Nephron (organoid): ENCODE results near the gene DNAJC17.

Source experiments
- H3K27ac Mint-ChIP-seq, 3 experiments: 2 replicates each; pipeline ENCODE4 v1.8.0; 2020; ENCODE audit warnings: mixed read lengths in 3 of 3, mild to moderate bottlenecking in 2 of 3, moderate library complexity in 1 of 3
- H3K27me3 Mint-ChIP-seq: 2 replicates; pipeline ENCODE4 v1.8.0; 2021; ENCODE audit warnings: low read depth, mild to moderate bottlenecking, moderate library complexity, mixed read lengths
- H3K36me3 Mint-ChIP-seq: 2 replicates; pipeline ENCODE4 v1.8.0; 2020; ENCODE audit warnings: low read depth, mixed read lengths
- H3K4me1 Mint-ChIP-seq: 2 replicates; pipeline ENCODE4 v1.8.0; 2020; ENCODE audit warnings: mixed read lengths
- H3K4me3 Mint-ChIP-seq, 3 experiments: 2 replicates each; pipeline ENCODE4 v1.8.0; 2020; ENCODE audit warnings: mild to moderate bottlenecking in 3 of 3, mixed read lengths in 3 of 3, moderate library complexity in 2 of 3
- H3K9me3 Mint-ChIP-seq: 2 replicates; pipeline ENCODE4 v1.8.0; 2020; ENCODE audit warnings: mixed read lengths
- CTCF ChIP-seq, 3 experiments: fragments of 200-600 bp; sonication (generic); IDR thresholded peaks; one replicate each; pipeline ENCODE4 v1.5.0; 2021; ENCODE audit warnings: antibody characterized with exemption in 3 of 3; ENCODE audit not compliant: unreplicated experiment in 3 of 3

The DNAJC17 gene

GRCh38 chr15:40756938-40757337, 50.3 kb downstream of the DNAJC17 start:
- H3K4me3 Mint-ChIP-seq, result peak overlapping the region; percentile 61 to 80 (median 78)

GRCh38 chr15:40755812-40756208, 51.5 kb downstream of the DNAJC17 start:
- Mint-ChIP-seq H3K9me3 (no peaks in the 10 kb centered on the region), H3K4me3 (peak overlapping the region; percentile 96 to 97 (median 96)), H3K4me1 (peaks cover 32% of the 10 kb centered on the region), H3K36me3 (peaks cover 15% of the 10 kb centered on the region), H3K27me3 (no peaks in the 10 kb centered on the region), H3K27ac (peak overlapping the region; percentile 100)
- TF ChIP-seq CTCF (IDR thresholded peaks at IDR 0.05; ENCODE audit: unreplicated experiment in 3 of 3), result no peak

More at GRCh38 chr15:40756938-40757337, 50.3 kb downstream of the DNAJC17 start:
- Mint-ChIP-seq H3K27ac (peak overlapping the region; percentile 85 to 100 (median 89)), H3K27me3 (no peaks in the 10 kb centered on the region), H3K9me3 (no peaks in the 10 kb centered on the region), H3K36me3 (peaks cover 8% of the 10 kb centered on the region), H3K4me1 (peaks cover 32% of the 10 kb centered on the region)
- TF ChIP-seq CTCF (IDR thresholded peaks at IDR 0.05; ENCODE audit: unreplicated experiment in 3 of 3), result no peak

GRCh38 chr15:40754883-40755811, 52.1 kb downstream of the DNAJC17 start, which contains the start of gene RMDN3:
Gene RMDN3, minus strand, starts transcription at chr15:40755254. Its CDS starts 471 bp downstream, at chr15:40754783.
- H3K27ac Mint-ChIP-seq, result peak within 1 kb of the TSS; percentile 100
- no peak for TF ChIP-seq CTCF (IDR thresholded peaks at IDR 0.05; ENCODE audit: unreplicated experiment in 3 of 3)
- H3K27me3 Mint-ChIP-seq, result no peaks in the 10 kb centered on the region
- H3K36me3 Mint-ChIP-seq, result peaks cover 15% of the 10 kb centered on the region
- peak within 1 kb of the TSS; percentile 96 to 97 (median 96) for H3K4me3 Mint-ChIP-seq
- H3K4me1 Mint-ChIP-seq, result peaks cover 29% of the 10 kb centered on the region
- no peaks in the 10 kb centered on the region for H3K9me3 Mint-ChIP-seq

- TF ChIP-seq CTCF (IDR thresholded peaks at IDR 0.05; ENCODE audit: unreplicated experiment in 3 of 3), result no peak
- Mint-ChIP-seq H3K4me3 (peak overlapping the region; percentile 96 to 97 (median 96)), H3K27ac (peak overlapping the region in 1 of 3 experiments; percentile 100), H3K36me3 (peaks cover 18% of the 10 kb centered on the region), H3K4me1 (peaks cover 27% of the 10 kb centered on the region), H3K27me3 (no peaks in the 10 kb centered on the region), H3K9me3 (no peaks in the 10 kb centered on the region)
Observed at GRCh38 chr15:40754574-40754882, 52.7 kb downstream of the DNAJC17 start.

GRCh38 chr15:40751745-40752144, 55.5 kb downstream of the DNAJC17 start:
- H3K27ac Mint-ChIP-seq, result no peak overlapping the region
- peak overlapping the region; percentile 47 to 63 (median 56) for H3K4me3 Mint-ChIP-seq
- TF ChIP-seq CTCF (IDR thresholded peaks at IDR 0.05; ENCODE audit: unreplicated experiment in 3 of 3), result no peak
- peaks cover 23% of the 10 kb centered on the region for H3K36me3 Mint-ChIP-seq
- H3K27me3 Mint-ChIP-seq, result no peaks in the 10 kb centered on the region
- no peaks in the 10 kb centered on the region for H3K9me3 Mint-ChIP-seq
- peaks cover 23% of the 10 kb centered on the region for H3K4me1 Mint-ChIP-seq
